WERI-Rb-1 (cell line): ENCODE data around the gene ZBTB34.

Experiments used
- DNase-seq: peaks from one replicate; pipeline ENCODE4 v3.0.0-alpha.2; 2020
- H3K27ac ChIP-seq: fragments of 250-450 bp; sonication (Bioruptor Pico); 2 replicates; pipeline ENCODE4 v1.5.1; 2020; ENCODE audit warnings: mild to moderate bottlenecking, moderate library complexity
- H3K27me3 ChIP-seq: fragments of 250-450 bp; sonication (Bioruptor Pico); 2 replicates; pipeline ENCODE4 v1.5.1; 2021; ENCODE audit warnings: mild to moderate bottlenecking, low read depth, moderate library complexity; ENCODE audit not compliant: insufficient read depth, severe bottlenecking
- H3K36me3 ChIP-seq: fragments of 250-450 bp; sonication (Bioruptor Pico); 2 replicates; pipeline ENCODE4 v1.5.1; 2020; ENCODE audit warnings: mild to moderate bottlenecking, moderate library complexity
- H3K4me3 ChIP-seq: 2 replicates; pipeline ENCODE4 v1.5.1; 2011; ENCODE audit warnings: low read depth, mild to moderate bottlenecking, control low read depth, low read length
- H3K9me3 ChIP-seq: fragments of 250-450 bp; sonication (Bioruptor Pico); 2 replicates; pipeline ENCODE4 v1.5.1; 2021; ENCODE audit warnings: mild to moderate bottlenecking, moderate library complexity; ENCODE audit not compliant: severe bottlenecking
- CTCF ChIP-seq: IDR thresholded peaks from 2 replicates; pipeline ENCODE4 v1.5.1; 2011; ENCODE audit warnings: low read depth, mild to moderate bottlenecking, control low read depth, inconsistent platforms, low read length

Gene ZBTB34

GRCh38 chr9:126872516-126872915, 12.1 kb downstream of the ZBTB34 start:
- no peak overlapping the region for H3K4me3 ChIP-seq
- H3K27me3 ChIP-seq, result no peaks in the 10 kb centered on the region
- peaks cover 24% of the 10 kb centered on the region for H3K36me3 ChIP-seq
- no peak overlapping the region for H3K27ac ChIP-seq
- no peak for DNase-seq
- H3K9me3 ChIP-seq, result no peaks in the 10 kb centered on the region
- no peak for TF ChIP-seq CTCF

GRCh38 chr9:126874546-126875314, 14.3 kb downstream of the ZBTB34 start:
- no peak for DNase-seq
- H3K36me3 ChIP-seq, result peaks cover 26% of the 10 kb centered on the region
- no peaks in the 10 kb centered on the region for H3K9me3 ChIP-seq
- no peak for TF ChIP-seq CTCF
- no peaks in the 10 kb centered on the region for H3K27me3 ChIP-seq
- H3K27ac ChIP-seq, result no peak overlapping the region
- H3K4me3 ChIP-seq, result no peak overlapping the region

- H3K9me3 ChIP-seq, result no peaks in the 10 kb centered on the region
- no peaks in the 10 kb centered on the region for H3K27me3 ChIP-seq
- H3K36me3 ChIP-seq, result peaks cover 38% of the 10 kb centered on the region
- no peak for DNase-seq
- no peak overlapping the region for H3K4me3 ChIP-seq
- no peak for TF ChIP-seq CTCF
- H3K27ac ChIP-seq, result no peak overlapping the region
Observed at GRCh38 chr9:126875756-126876510, 15.5 kb downstream of the ZBTB34 start.

GRCh38 chr9:126876531-126876930, 16.1 kb downstream of the ZBTB34 start:
- Histone ChIP-seq H3K27ac (no peak overlapping the region), H3K36me3 (peaks cover 41% of the 10 kb centered on the region), H3K4me3 (no peak overlapping the region), H3K9me3 (no peaks in the 10 kb centered on the region), H3K27me3 (no peaks in the 10 kb centered on the region)
- no peak for TF ChIP-seq CTCF
- DNase-seq, result no peak

- Histone ChIP-seq H3K36me3 (peaks cover 48% of the 10 kb centered on the region), H3K27me3 (no peaks in the 10 kb centered on the region), H3K4me3 (no peak overlapping the region), H3K9me3 (no peaks in the 10 kb centered on the region), H3K27ac (no peak overlapping the region)
- no peak for DNase-seq
- TF ChIP-seq CTCF, result no peak
Observed at GRCh38 chr9:126877418-126877817, 17.0 kb downstream of the ZBTB34 start.
